ENCODE results near the gene VWA8.
A peak's percentile ranks its signal among the peaks of the same experiment; 100 is the strongest.
"Not testable (repeated sequence)": the region's sequence is repeated elsewhere in the genome, so short reads cannot be mapped to it uniquely, and the experiment has no call there.

VWA8 gene

DNA sequence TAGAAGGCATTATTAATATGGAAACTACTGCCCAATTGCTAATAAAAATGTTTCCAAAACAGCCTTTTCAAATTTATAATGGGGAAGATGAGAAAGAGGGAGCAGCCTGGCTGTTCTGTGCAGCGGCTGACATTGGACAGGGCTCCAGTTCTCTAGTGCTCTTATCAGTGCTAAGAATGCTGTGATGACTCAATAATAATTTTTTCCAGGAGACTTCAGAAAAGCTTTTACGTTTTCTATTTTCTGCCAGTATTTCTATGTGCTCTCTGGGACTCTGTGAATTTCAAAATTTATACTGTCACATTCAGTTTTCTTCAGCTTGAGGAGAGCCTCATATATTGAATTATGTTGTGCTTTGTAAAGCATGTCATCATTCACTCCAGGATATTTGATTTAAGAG is 209.6 kb downstream of the VWA8 start:
- DNase-seq (ENCODE audit: low read depth), result no peak
- H3K4me3 ChIP-seq (ENCODE audit: low read length), result no peak overlapping the region
- TF ChIP-seq, protein P1, sequence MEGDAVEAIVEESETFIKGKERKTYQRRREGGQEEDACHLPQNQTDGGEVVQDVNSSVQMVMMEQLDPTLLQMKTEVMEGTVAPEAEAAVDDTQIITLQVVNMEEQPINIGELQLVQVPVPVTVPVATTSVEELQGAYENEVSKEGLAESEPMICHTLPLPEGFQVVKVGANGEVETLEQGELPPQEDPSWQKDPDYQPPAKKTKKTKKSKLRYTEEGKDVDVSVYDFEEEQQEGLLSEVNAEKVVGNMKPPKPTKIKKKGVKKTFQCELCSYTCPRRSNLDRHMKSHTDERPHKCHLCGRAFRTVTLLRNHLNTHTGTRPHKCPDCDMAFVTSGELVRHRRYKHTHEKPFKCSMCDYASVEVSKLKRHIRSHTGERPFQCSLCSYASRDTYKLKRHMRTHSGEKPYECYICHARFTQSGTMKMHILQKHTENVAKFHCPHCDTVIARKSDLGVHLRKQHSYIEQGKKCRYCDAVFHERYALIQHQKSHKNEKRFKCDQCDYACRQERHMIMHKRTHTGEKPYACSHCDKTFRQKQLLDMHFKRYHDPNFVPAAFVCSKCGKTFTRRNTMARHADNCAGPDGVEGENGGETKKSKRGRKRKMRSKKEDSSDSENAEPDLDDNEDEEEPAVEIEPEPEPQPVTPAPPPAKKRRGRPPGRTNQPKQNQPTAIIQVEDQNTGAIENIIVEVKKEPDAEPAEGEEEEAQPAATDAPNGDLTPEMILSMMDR (IDR thresholded peaks at IDR 0.05; ENCODE audit: insufficient read depth, low read depth, low read length, missing control alignments), result no peak

DNA sequence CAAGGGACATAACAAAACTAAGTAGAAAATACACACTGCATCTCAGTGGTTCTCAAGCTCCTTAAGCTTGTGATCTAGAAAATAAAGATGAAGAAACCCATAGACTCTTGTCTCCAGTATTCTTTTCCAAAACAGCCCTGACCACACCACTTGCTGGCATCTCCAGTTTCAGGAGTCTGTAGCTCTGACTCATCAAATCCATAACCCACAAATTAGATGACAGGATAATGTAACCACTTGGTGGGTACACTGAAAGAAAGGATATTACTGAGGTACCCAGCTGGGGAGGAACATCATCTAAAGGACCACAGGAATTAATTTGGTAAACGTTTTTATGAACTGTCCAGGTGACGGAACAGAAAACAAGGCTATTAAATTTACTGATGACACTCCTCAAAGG is 214.7 kb downstream of the VWA8 start:
- peak; percentile 41 for DNase-seq (ENCODE audit: low read depth)
- TF ChIP-seq, protein P1 (IDR thresholded peaks at IDR 0.05; ENCODE audit: insufficient read depth, low read depth, low read length, missing control alignments), result no peak
- no peak overlapping the region for H3K4me3 ChIP-seq (ENCODE audit: low read length)

DNA sequence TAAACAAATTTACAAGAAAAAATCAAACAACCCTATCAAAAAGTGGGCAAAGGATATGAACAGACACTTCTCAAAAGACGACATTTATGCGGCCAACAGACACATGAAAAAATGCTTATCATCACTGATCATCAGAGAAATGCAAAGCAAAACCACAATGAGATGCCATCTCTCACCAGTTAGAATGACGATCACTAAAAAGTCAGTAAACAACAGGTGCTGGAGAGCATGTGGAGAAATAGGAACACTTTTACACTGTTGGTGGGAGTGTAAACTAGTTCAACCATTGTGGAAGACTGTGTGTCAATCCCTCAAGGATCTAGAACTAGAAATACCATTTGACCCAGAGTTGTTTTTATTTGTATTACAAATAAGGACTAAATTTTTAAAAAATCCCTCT is 215.4 kb downstream of the VWA8 start:
- DNase-seq (ENCODE audit: low read depth); H3K4me3 ChIP-seq (ENCODE audit: low read length): not testable (repeated sequence)

DNA sequence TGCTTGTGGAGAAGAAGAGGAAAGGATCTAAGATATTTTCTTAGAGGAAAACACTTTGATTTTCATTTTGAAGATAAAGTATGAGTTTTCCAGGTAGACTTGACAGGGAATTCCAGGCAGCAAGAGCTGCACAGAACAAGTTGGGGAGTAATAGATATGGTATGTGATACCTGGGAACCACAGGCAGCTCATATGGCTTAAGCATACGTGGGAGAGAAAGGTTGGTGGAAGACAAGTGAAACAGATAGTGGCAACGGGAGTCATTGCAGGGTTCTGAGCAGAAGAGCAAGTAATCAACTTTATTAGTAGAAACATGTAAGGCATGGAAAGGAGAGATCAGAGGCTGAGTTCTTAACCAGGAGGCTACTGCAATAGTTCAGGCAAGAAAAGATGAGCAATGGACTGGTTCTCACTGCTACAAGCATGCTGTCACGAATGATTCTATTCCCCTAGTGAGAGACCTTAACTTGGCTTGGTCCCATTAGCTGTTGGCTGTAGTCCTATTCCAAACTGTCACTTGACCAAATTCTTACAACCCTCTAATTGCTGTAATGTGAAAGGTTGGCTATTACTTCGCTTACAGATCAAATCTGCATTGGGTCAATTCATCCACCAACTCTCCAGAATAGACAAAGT is 217.9 kb downstream of the VWA8 start:
- no peak overlapping the region for H3K4me3 ChIP-seq (ENCODE audit: low read length)
- peak; percentile 50 for DNase-seq (ENCODE audit: low read depth)
- TF ChIP-seq, protein P1 (IDR thresholded peaks at IDR 0.05; ENCODE audit: insufficient read depth, low read depth, low read length, missing control alignments), result no peak

DNA sequence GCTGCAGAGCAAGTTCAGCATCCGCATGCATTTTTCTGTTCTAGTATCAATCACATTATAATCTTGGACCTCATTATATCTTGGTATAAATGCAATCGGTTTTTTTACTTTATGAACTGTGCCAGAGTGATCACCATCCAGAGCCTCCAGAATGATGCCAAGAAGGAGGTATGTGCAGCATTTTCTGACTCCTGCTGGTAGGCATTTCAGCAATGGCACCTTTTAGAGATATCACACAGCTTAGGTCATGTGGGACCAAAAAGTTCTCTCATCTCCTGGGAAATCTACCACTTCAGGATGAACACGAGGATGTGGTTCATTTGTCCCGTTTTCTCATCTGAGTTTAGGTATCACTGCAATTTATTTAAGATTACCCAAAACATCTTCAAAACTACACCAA is 220.4 kb downstream of the VWA8 start:
- no peak for DNase-seq (ENCODE audit: low read depth)
- H3K4me3 ChIP-seq (ENCODE audit: low read length), result no peak overlapping the region
- TF ChIP-seq, protein P1 (IDR thresholded peaks at IDR 0.05; ENCODE audit: insufficient read depth, low read depth, low read length, missing control alignments), result no peak

DNA sequence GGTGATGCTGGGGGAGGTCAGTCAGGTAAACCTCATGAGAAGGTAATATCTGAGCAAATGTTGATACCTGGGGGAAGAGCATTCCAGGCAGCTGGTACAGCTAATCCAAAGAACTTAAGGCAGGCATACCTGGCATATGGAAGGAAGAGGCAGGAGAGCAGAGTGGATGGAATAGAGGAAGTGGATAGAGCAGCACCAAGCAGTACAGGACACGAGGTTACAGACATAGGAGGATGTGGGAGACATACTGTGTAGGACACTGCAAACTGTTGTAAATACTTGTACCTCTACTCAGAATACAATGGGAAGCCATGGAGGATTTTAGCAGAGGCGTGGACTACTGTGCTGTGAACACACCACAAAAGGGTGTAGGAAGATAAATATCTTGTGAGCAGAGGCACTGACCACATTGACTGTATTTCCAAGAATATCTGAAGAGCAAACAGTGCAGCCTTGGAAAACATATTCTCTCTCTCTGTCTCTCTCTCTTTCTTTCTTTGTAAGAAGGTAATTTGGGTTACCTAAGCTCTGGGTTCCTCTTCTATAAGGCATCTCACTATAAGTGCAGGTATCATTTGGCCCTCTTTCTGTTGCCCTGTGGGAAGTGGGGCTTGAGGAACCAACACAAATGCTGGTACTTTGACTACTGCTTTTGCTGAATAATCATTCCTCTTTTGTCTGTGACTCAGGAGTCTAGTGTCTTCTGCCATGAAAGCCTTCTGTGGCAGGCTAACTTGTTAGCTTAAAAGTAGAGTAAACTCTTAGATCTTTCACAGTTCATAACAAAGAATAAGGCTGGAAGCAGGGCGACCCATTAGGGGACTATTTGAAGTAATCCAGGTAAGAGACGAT is 238.0 kb downstream of the VWA8 start:
- no peak overlapping the region for H3K4me3 ChIP-seq (ENCODE audit: low read length)
- TF ChIP-seq, protein P1 (IDR thresholded peaks at IDR 0.05; ENCODE audit: insufficient read depth, low read depth, low read length, missing control alignments), result no peak
- DNase-seq (ENCODE audit: low read depth), result no peak

DNA sequence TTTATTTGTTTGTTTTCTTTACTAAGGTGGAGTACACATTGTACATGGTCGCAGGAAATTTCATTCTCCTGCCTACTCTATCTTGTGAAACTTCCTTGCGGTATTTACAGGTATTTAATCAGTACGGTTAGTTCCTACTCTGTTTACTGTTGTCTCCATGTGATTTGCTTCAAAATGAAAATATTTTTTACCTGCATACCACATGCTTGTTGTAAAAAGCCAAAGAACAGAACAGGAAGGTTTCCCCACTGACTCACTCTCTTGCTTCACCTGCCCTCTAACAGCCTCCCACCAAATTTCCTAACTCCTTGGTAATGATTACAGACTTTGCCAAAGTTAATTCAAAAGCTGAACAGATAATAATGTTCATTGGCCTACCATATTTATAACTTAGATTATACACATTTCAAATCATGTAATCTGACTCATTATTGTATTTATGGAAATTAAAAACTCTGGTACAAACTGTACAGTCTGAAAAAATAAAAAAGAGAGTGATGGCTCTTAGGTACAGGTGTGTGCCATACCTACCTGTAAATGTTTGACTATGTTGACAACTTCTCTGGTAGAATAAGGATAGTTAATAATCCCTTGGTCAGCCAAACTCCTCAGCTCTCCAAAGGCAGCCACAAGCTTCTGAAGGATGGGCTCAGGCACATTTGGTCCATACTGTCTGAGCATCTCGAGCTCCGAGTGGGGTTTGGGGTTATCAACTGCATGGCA is 239.9 kb downstream of the VWA8 start:
- H3K4me3 ChIP-seq (ENCODE audit: low read length), result no peak overlapping the region
- DNase-seq (ENCODE audit: low read depth), result peak; percentile 77
- TF ChIP-seq, protein P1 (IDR thresholded peaks at IDR 0.05; ENCODE audit: insufficient read depth, low read depth, low read length, missing control alignments), result no peak
